ENCODE data around the gene BMI1.

BMI1 gene

DNA sequence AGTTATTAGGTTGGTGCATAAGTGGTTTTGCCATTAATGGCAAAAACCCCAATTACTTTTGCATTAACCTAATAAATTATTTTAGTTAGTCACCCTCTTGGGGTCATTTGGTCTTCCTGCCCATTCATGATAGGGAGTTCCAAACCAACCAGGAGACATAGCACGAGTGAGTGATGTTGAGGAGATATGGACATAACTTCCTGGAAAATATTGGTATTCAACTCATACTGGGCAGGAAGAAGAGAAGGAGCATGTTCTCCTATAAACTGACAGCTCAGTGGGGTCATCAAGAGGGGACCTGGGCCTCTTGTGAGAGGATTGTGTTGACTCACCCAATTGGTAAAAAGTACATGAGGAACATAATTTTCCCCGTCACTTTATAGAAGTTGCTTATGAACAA lies 48.1 kb downstream of the BMI1 start:
- no peak for DNase-seq

DNA sequence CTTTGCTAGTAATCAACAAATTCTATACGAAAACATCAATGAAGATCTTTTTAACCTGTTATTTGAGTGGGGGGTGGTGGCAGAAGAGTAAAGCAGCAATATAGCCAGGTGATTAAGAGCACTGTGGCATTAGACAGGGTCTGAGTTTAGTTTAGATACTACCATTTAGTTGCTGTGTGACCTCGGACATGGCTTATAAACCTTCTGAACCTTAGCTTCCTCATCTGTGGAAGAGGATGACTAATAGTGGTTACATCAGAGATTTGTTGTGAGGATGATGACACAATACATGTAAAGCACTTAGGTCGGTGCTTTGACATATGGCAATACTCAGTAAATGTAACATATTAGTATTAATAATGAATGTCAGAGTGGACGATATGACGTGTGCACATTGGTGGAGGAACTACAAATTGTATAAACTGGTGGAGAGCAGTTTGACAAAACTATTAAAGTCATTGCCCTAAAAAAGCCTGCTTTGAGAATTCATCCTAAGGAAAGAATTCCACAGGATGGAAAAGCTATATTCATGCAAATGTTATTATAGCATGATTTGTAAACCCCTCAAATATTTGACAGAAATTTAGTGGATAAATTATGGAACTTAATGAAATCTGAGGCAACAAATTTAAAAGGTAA lies 48.7 kb downstream of the BMI1 start:
- DNase-seq: no peak

DNA sequence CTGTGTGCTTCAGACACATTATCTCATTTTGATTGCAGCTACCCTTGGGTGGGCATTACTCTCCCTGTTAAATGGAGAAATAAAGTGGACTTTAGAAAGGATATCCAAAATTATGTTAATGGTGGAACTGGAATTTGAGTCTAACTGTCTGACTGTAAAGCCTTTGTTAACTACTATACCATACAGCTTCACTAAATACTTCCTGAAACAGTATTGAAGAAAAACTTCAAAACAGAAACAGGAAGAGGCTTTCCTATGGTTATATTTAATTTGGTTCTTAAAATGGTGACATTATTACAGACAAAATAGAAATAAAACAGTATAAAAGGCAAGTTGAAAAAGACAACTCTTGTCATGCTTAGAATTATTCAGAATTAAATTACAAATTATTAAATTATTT lies 49.4 kb downstream of the BMI1 start:
- no peak for DNase-seq

DNA sequence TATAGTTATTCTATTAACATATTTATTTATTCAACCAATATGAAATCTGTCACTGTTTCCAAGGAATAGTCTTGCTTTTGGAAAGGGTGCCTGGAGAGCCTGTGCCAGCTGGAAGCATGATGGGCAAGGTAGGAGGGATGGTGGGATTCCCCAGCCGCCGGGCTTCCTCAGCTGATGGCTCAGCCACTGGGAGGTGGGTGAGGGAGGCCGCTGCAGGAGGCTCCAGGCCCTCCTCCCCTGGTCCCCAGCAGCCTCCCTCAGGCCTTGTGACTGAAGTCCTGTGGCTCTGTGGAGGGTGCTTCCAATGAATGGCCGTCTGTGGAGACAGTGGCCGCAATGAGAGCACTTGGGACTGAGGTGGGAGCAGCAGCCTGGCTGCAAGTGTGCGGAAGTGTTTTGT lies 51.4 kb downstream of the BMI1 start:
- no peak for DNase-seq

DNA sequence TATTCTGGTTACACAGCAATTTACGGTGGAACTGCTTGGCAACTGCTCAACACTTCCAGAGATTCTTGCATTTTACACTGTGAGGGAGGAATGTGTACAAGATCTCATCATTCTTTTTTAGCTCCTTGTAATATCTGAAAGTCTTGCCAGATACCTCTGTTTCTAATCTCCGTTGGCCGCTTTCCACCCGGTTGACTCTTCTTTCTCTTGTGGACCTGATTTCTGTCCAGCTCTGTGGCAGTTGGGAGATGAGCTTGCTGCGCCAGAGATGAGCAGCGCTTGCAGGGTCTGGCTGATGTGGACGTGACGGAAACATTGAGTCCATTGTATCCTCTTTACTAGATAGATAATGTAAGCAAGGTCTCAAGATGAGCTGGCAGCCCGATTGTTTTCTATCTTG lies 52.0 kb downstream of the BMI1 start:
- no peak for DNase-seq

DNA sequence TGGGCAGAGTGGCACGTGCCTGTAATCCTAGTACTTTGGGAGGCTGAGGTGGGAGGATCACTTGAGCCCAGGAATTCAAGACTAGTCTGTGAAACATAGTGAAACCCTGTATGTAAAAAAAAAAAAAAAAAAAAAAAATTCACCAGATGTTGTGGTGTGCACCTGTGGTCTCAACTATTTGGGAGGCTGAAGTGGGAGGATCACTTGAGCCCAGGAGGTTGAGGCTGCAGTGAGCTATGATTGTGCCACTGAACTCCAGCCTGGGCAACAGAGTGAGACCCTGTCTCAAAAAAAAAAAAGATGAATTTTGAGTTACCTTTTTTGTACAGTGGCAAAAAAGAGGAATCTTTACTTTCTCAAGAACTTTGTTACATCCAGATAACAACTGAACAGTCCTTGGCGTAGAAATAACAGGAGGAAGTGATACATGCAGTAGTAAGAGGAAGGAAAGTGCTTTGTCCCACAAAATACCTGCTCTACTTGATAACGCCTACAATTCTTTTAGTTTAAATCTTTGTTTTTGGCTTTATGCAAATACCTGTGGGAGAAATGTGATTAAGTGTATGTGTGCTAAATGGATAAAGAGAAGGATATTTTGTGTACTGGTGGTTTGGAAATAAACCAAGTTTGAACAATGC lies 53.7 kb downstream of the BMI1 start:
- no peak for DNase-seq

DNA sequence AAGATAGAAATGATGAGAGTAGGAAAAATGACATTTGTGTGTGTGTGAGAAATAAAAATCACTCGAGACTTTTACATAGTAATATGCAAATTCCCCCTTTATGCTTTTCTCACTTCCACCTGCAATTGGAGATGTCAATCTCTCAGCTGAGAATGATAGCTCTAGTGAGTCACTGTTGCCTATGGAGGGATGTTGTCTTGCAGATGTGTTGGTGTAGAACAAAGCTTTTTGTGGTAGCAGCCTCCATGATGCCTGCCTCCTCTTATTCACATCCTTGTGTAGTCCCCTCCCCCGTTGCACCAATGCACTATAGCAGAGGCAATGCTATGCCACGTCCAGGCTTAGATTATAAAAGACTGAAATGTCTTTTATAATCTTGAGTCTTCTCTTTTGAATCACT lies 58.2 kb downstream of the BMI1 start:
- no peak for DNase-seq

Measured in right hindlimb (tissue), 1 donor.